ENCODE results near the gene MMP25.
"Not testable (repeated sequence)": the region's sequence is repeated elsewhere in the genome, so short reads cannot be mapped to it uniquely, and the experiment has no call there.

GRCh38 chr16:3052571-3053329, 6.4 kb downstream of the MMP25 start:
- not testable (repeated sequence) for TF ChIP-seq YY1 (IDR thresholded peaks at IDR 0.05; ENCODE audit: insufficient read depth, insufficient read length); ZNF274 (IDR thresholded peaks at IDR 0.05; ENCODE audit: low read depth, low read length)
